Nephron progenitor cell (in vitro differentiated cells): ENCODE data around the gene LGALS9.
"Not testable (repeated sequence)": the region's sequence is repeated elsewhere in the genome, so short reads cannot be mapped to it uniquely, and the experiment has no call there.

Experiments
- DNase-seq: peaks from one replicate; pipeline ENCODE4 v3.0.0; 2021
- H3K27ac Mint-ChIP-seq: 2 replicates; pipeline ENCODE4 v1.8.0; 2021; ENCODE audit warnings: mild to moderate bottlenecking, moderate library complexity, mixed read lengths
- H3K27me3 Mint-ChIP-seq: 2 replicates; pipeline ENCODE4 v1.8.0; 2021; ENCODE audit warnings: mild to moderate bottlenecking, low read depth, mixed read lengths; ENCODE audit not compliant: poor library complexity
- H3K36me3 Mint-ChIP-seq: 2 replicates; pipeline ENCODE4 v1.8.0; 2021; ENCODE audit warnings: low read depth, mixed read lengths
- H3K4me1 Mint-ChIP-seq: 2 replicates; pipeline ENCODE4 v1.8.0; 2021; ENCODE audit warnings: mixed read lengths
- H3K4me3 Mint-ChIP-seq: 2 replicates; pipeline ENCODE4 v1.8.0; 2021; ENCODE audit warnings: mild to moderate bottlenecking, moderate library complexity, mixed read lengths
- H3K9me3 Mint-ChIP-seq: 2 replicates; pipeline ENCODE4 v1.8.0; 2021; ENCODE audit warnings: mild to moderate bottlenecking, moderate library complexity, mixed read lengths
- CTCF ChIP-seq: fragments of 200-600 bp; sonication (generic); IDR thresholded peaks from 2 replicates; pipeline ENCODE4 v1.5.0; 2021; ENCODE audit warnings: antibody characterized with exemption

Gene LGALS9

GRCh38 chr17:27633312-27634025 is 2.5 kb downstream of the LGALS9 start:
- Mint-ChIP-seq H3K27me3 (peaks cover 6% of the 10 kb centered on the region), H3K4me1 (peaks cover 31% of the 10 kb centered on the region), H3K9me3 (peaks cover 4% of the 10 kb centered on the region), H3K4me3 (no peak overlapping the region), H3K36me3 (no peaks in the 10 kb centered on the region), H3K27ac (no peak overlapping the region)
- no peak for DNase-seq
- TF ChIP-seq CTCF = no peak

GRCh38 chr17:27634026-27634335 is 3.0 kb downstream of the LGALS9 start:
- no peak for DNase-seq
- Mint-ChIP-seq H3K4me1 (peaks cover 31% of the 10 kb centered on the region), H3K36me3 (no peaks in the 10 kb centered on the region), H3K9me3 (peaks cover 4% of the 10 kb centered on the region), H3K27me3 (peaks cover 4% of the 10 kb centered on the region), H3K4me3 (no peak overlapping the region), H3K27ac (no peak overlapping the region)
- TF ChIP-seq CTCF = no peak

GRCh38 chr17:27634776-27635175 is 3.8 kb downstream of the LGALS9 start:
- Mint-ChIP-seq H3K4me1 (peaks cover 31% of the 10 kb centered on the region), H3K36me3 (no peaks in the 10 kb centered on the region), H3K27ac (no peak overlapping the region), H3K4me3 (no peak overlapping the region), H3K27me3 (peaks cover 3% of the 10 kb centered on the region), H3K9me3 (peaks cover 4% of the 10 kb centered on the region)
- TF ChIP-seq CTCF = no peak
- no peak for DNase-seq

GRCh38 chr17:27635275-27635823 is 4.4 kb downstream of the LGALS9 start:
- peaks cover 4% of the 10 kb centered on the region for H3K9me3 Mint-ChIP-seq
- no peak for DNase-seq
- H3K27ac Mint-ChIP-seq = no peak overlapping the region
- H3K4me1 Mint-ChIP-seq = peaks cover 35% of the 10 kb centered on the region
- no peaks in the 10 kb centered on the region for H3K36me3 Mint-ChIP-seq
- H3K27me3 Mint-ChIP-seq = peaks cover 3% of the 10 kb centered on the region
- H3K4me3 Mint-ChIP-seq = no peak overlapping the region
- no peak for TF ChIP-seq CTCF

GRCh38 chr17:27636005-27636520 is 5.1 kb downstream of the LGALS9 start:
- not testable (repeated sequence) for H3K27ac Mint-ChIP-seq, H3K9me3 Mint-ChIP-seq, H3K4me3 Mint-ChIP-seq, DNase-seq, H3K27me3 Mint-ChIP-seq, H3K36me3 Mint-ChIP-seq
- H3K4me1 Mint-ChIP-seq = peaks cover 36% of the 10 kb centered on the region

- not testable (repeated sequence) for H3K36me3 Mint-ChIP-seq, H3K27me3 Mint-ChIP-seq, H3K4me3 Mint-ChIP-seq, H3K27ac Mint-ChIP-seq, DNase-seq, H3K9me3 Mint-ChIP-seq
- peaks cover 24% of the 10 kb centered on the region for H3K4me1 Mint-ChIP-seq
Measured at GRCh38 chr17:27637818-27638217, 6.8 kb downstream of the LGALS9 start.

GRCh38 chr17:27638415-27638914 is 7.5 kb downstream of the LGALS9 start:
- H3K27me3 Mint-ChIP-seq, DNase-seq, H3K9me3 Mint-ChIP-seq, H3K27ac Mint-ChIP-seq, H3K36me3 Mint-ChIP-seq, H3K4me3 Mint-ChIP-seq: not testable (repeated sequence)
- peaks cover 18% of the 10 kb centered on the region for H3K4me1 Mint-ChIP-seq
